SK-N-SH (cell line): ENCODE measurements around the gene SH3D19. TPM values are rescaled to one million over a fixed set of nuclear protein-coding genes. Genes with fewer than 3 reads are reported as not detected.
A peak's percentile ranks its signal among the peaks of the same experiment; 100 is the strongest.

Experiments
- CTCF ChIA-PET: fragments of 300-600, 350-600 bp; formaldehyde crosslinking; extraction: SDS; loops from one replicate; lab custom pipeline; 2021; lab: Yijun Ruan, JAX
- POLR2A ChIA-PET: fragments of 350-600 bp; sonication (Branson Sonifier 250); formaldehyde crosslinking; extraction: SDS; loops from one replicate; lab custom pipeline; 2020; ENCODE audit warnings: antibody characterized with exemption, inconsistent platforms; lab: Yijun Ruan, JAX
- DNase-seq: peaks from one replicate; pipeline ENCODE4 v3.0.0; 2012
- H2AFZ ChIP-seq: fragments of 200-600 bp; sonication (generic); 2 replicates; pipeline ENCODE4 v1.8.1; 2016; ENCODE audit warnings: antibody characterized with exemption, mild to moderate bottlenecking, low read depth
- H3F3A ChIP-seq: fragments of 200-600 bp; sonication (generic); replicated peaks from 2 replicates; pipeline ENCODE3; 2016; ENCODE audit warnings: antibody characterized with exemption, mild to moderate bottlenecking; ENCODE audit not compliant: insufficient read depth
- H3K27ac ChIP-seq, 2 experiments: fragments of 200-500 bp in 1 of 2; fragments of 200-600 bp in 1 of 2; sonication (Bioruptor generic) in 1 of 2; sonication (generic), shearing (Covaris generic) in 1 of 2; 2 replicates each; pipeline versions ENCODE4 v1.5.1 to v1.6.1; 2014 to 2016; ENCODE audit warnings: low read depth in 2 of 2, inconsistent platforms in 1 of 2, low read length in 1 of 2, mild to moderate bottlenecking in 1 of 2, mixed read lengths in 1 of 2
- H3K27me3 ChIP-seq: fragments of 200-600 bp; sonication (generic), shearing (Covaris generic); 2 replicates; pipeline ENCODE4 v1.6.1; 2016; ENCODE audit warnings: mixed run types; ENCODE audit not compliant: insufficient read depth
- H3K36me3 ChIP-seq, 2 experiments: fragments of 200-500 bp in 1 of 2; fragments of 200-600 bp in 1 of 2; sonication (Bioruptor generic) in 1 of 2; sonication (generic) in 1 of 2; replicated peaks in 1 of 2; 2 replicates each; pipeline versions ENCODE3 to v1.5.1; 2014 to 2016; ENCODE audit warnings: low read length in 1 of 2, mild to moderate bottlenecking in 1 of 2; ENCODE audit not compliant: insufficient read depth in 2 of 2, control insufficient read depth in 1 of 2
- H3K4me1 ChIP-seq, 2 experiments: fragments of 200-500 bp in 1 of 2; fragments of 200-600 bp in 1 of 2; sonication (Bioruptor generic) in 1 of 2; sonication (generic), shearing (Covaris generic) in 1 of 2; 2 replicates each; pipeline versions ENCODE4 v1.5.1 to v1.6.1; 2014 to 2016; ENCODE audit warnings: low read depth in 1 of 2, low read length in 1 of 2, mixed run types in 1 of 2; ENCODE audit not compliant: insufficient read depth in 2 of 2, control insufficient read depth in 1 of 2
- H3K4me2 ChIP-seq: fragments of 200-600 bp; sonication (generic), shearing (Covaris generic); 2 replicates; pipeline ENCODE4 v1.6.1; 2017; ENCODE audit warnings: mixed run types
- H3K4me3 ChIP-seq, 2 experiments: fragments of 200-500 bp in 1 of 2; fragments of 200-600 bp in 1 of 2; sonication (Bioruptor generic) in 1 of 2; sonication (generic), shearing (Covaris generic) in 1 of 2; 2 replicates each; pipeline versions ENCODE4 v1.5.1 to v1.8.1; 2014 to 2016; ENCODE audit warnings: low read depth in 2 of 2, inconsistent platforms in 1 of 2, low read length in 1 of 2, mild to moderate bottlenecking in 1 of 2, mixed read lengths in 1 of 2, moderate library complexity in 1 of 2
- H3K79me2 ChIP-seq: fragments of 200-600 bp; sonication (generic); 2 replicates; pipeline ENCODE4 v1.8.1; 2017; ENCODE audit warnings: mild to moderate bottlenecking; ENCODE audit not compliant: insufficient read depth
- H3K9ac ChIP-seq: fragments of 200-600 bp; sonication (generic); 2 replicates; pipeline ENCODE4 v1.6.1; 2017; ENCODE audit warnings: mixed run types
- H3K9me2 ChIP-seq: fragments of 200-600 bp; sonication (generic); 2 replicates; pipeline ENCODE4 v1.6.1; 2017; ENCODE audit warnings: mixed run types
- H3K9me3 ChIP-seq: fragments of 200-600 bp; sonication (generic); 2 replicates; pipeline ENCODE4 v1.6.1; 2017; ENCODE audit warnings: mixed run types, mild to moderate bottlenecking, moderate library complexity
- H4K20me1 ChIP-seq: fragments of 200-600 bp; sonication (generic); 2 replicates; pipeline ENCODE4 v1.6.1; 2017; ENCODE audit warnings: mild to moderate bottlenecking, mixed run types; ENCODE audit not compliant: insufficient read depth
- FOSL2 ChIP-seq: IDR thresholded peaks from 2 replicates; pipeline ENCODE4 v1.4.0; 2012; ENCODE audit warnings: low read depth, mild to moderate bottlenecking, moderate library complexity, borderline replicate concordance
- GABPA ChIP-seq: IDR thresholded peaks from 2 replicates; pipeline ENCODE4 v1.4.0; 2012; ENCODE audit warnings: low read depth, mild to moderate bottlenecking
- GATA2 ChIP-seq: sonication (generic); formaldehyde crosslinking; IDR thresholded peaks from 2 replicates; pipeline ENCODE4 v1.5.0; 2020; ENCODE audit warnings: mild to moderate bottlenecking, missing genetic modification reagents
- JUND ChIP-seq: IDR thresholded peaks from 2 replicates; pipeline ENCODE4 v1.4.0; 2012
- MEF2A ChIP-seq: IDR thresholded peaks from 2 replicates; pipeline ENCODE4 v1.4.0; 2012; ENCODE audit warnings: low read depth, borderline replicate concordance
- NRF1 ChIP-seq: IDR thresholded peaks from 2 replicates; pipeline ENCODE4 v1.6.1; 2012; ENCODE audit warnings: low read depth, mild to moderate bottlenecking, low read length
- POLR2AphosphoS5 ChIP-seq: IDR thresholded peaks from 2 replicates; pipeline ENCODE4 v1.6.1; 2012; ENCODE audit warnings: low read depth, low read length
- RFX5 ChIP-seq: IDR thresholded peaks from 2 replicates; pipeline ENCODE4 v1.6.1; 2012; ENCODE audit warnings: mild to moderate bottlenecking, improper control_type of control experiment, low read length
- TCF12 ChIP-seq: IDR thresholded peaks from 2 replicates; pipeline ENCODE4 v1.4.0; 2012
- WGBS: methylation state at CpG from one replicate; pipeline ENCODE4 v1.1.6; 2017; ENCODE audit warnings: low lambda C conversion rate; 5-methylcytosine and 5-hydroxymethylcytosine counted together
- polyA plus RNA-seq, 3 experiments: library from polyadenylated mRNA; depleted of rRNA; stranded (reverse); fragments of >200 nt; gene quantifications; 2 replicates each; pipeline ENCODE4 v1.2.3, GENCODE V29; 2012
- TF ChIP-seq, protein P1 (sequence below): IDR thresholded peaks from 2 replicates; pipeline ENCODE4 v1.4.0; 2012; ENCODE audit warnings: low read depth, borderline replicate concordance

SH3D19 gene
- polyA plus RNA-seq, 1 of the 3 experiments (the other 2 are of a cell fraction), result 7.1 TPM

DNA sequence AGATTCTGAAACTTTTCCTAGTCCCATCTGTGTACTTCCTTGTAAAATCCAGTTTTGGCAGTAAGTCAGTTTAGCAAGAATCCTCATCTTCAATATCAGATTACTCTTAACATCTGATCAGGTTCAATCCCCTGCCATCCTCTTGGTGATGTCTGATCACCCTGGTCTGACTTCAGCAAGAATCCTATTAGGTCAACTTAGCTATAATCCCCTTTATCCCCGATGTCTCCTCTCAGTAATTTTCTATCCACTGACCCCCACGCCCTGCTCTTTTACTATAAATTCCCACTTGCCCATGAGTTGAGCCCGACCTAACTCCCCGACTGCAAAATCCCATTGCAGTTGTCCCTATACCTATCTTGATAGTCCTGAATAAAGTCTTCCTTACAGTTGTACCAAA is 106.3 kb downstream of the SH3D19 start:
- peaks cover 8% of the 10 kb centered on the region; the same call in 1 of the 2 replicates for H3K79me2 ChIP-seq
- no peaks in the 10 kb centered on the region for H3K9me3 ChIP-seq
- H3K4me1 ChIP-seq, result peaks cover 0 to 8% of the 10 kb centered on the region in 2 experiments; a peak in 2 of 4 replicates
- H3K36me3 ChIP-seq, result peaks cover 0 to 23% of the 10 kb centered on the region in 2 experiments
- POLR2A ChIA-PET, result no interaction called here
- H3F3A ChIP-seq, result no peaks in the 10 kb centered on the region
- no peak overlapping the region for H3K4me3 ChIP-seq
- no peaks in the 10 kb centered on the region for H3K9me2 ChIP-seq
- H3K4me2 ChIP-seq, result no peak overlapping the region
- peak overlapping the region in 1 of 2 experiments; percentile 35; a peak in 1 of 4 replicates for H3K27ac ChIP-seq
- no peaks in the 10 kb centered on the region for H4K20me1 ChIP-seq
- no peak overlapping the region for H2AFZ ChIP-seq
- CTCF ChIA-PET, result no interaction called here
- H3K27me3 ChIP-seq, result no peaks in the 10 kb centered on the region
- DNase-seq, result no peak
- 95% methylated on average over 4 of the region's 4 CpGs for WGBS
- TF ChIP-seq MEF2A (no peak), GATA2 (no peak), TCF12 (no peak), POLR2AphosphoS5 (no peak), NRF1 (no peak)
- TF ChIP-seq, protein P1, sequence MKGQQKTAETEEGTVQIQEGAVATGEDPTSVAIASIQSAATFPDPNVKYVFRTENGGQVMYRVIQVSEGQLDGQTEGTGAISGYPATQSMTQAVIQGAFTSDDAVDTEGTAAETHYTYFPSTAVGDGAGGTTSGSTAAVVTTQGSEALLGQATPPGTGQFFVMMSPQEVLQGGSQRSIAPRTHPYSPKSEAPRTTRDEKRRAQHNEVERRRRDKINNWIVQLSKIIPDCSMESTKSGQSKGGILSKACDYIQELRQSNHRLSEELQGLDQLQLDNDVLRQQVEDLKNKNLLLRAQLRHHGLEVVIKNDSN, result no peak
- no peak overlapping the region for H3K9ac ChIP-seq

DNA sequence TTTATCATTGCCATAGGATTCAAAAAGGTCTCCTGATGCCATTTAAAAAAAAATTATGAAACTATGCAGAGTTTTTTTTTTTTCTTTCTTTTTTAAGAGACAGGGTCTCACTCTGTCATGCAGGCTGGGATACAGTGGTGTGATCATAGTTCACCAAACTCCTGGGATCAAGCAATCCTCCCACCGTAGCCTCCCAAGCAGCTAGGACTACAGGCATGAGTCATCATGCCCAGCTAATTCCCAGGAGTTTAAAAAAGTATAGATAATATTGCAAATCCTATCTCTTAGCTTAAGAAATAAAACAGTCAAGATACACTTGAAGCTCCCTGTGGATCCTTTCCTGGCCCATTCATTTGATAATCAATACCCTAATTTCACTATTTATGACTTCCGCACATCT is 107.1 kb downstream of the SH3D19 start:
- 45% methylated on average over 2 of the region's 2 CpGs for WGBS
- POLR2A ChIA-PET, result no interaction called here
- H3K4me3 ChIP-seq, result no peak overlapping the region
- TF ChIP-seq JUND (peak; percentile 35; the same call in 1 of the 2 replicates), FOSL2 (peak; percentile 67), RFX5 (no peak)
- TF ChIP-seq, protein P1, result no peak
- peaks cover 4% of the 10 kb centered on the region; the same call in 1 of the 2 replicates for H3K79me2 ChIP-seq
- DNase-seq, result no peak
- H4K20me1 ChIP-seq, result no peaks in the 10 kb centered on the region
- H3K4me2 ChIP-seq, result no peak overlapping the region
- H3K9me3 ChIP-seq, result no peaks in the 10 kb centered on the region
- peaks cover 0 to 22% of the 10 kb centered on the region in 2 experiments for H3K36me3 ChIP-seq
- no peak overlapping the region for H2AFZ ChIP-seq
- CTCF ChIA-PET, result no interaction called here
- H3K27me3 ChIP-seq, result no peaks in the 10 kb centered on the region
- H3K4me1 ChIP-seq, result peaks cover 0 to 8% of the 10 kb centered on the region in 2 experiments; a peak in 2 of 4 replicates
- H3K27ac ChIP-seq, result peak overlapping the region in 1 of 2 experiments; percentile 35; a peak in 1 of 4 replicates
- no peaks in the 10 kb centered on the region for H3F3A ChIP-seq
- no peaks in the 10 kb centered on the region for H3K9me2 ChIP-seq
- H3K9ac ChIP-seq, result no peak overlapping the region

DNA sequence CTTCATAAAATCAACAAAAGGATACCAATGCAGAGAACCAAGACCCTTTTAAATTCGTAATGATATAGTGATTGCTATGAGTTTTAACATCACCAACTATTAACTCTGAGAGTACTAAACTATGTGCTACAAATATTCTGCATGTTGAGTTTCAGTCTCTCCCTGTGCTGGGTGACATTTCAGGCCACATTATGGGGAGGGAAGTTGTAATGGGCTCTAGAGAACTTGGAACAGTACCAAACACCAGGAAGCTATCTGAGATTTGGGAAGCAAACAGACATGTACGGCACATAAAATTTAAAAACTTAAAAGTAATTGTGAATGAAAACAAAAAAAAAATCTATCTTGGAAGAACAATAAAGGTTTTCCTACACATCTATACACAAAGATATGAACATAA is 108.1 kb downstream of the SH3D19 start:
- DNase-seq, result no peak
- peaks cover 4% of the 10 kb centered on the region; the same call in 1 of the 2 replicates for H3K79me2 ChIP-seq
- H3K36me3 ChIP-seq, result peaks cover 0 to 17% of the 10 kb centered on the region in 2 experiments
- ChIA-PET POLR2A (no interaction called here), CTCF (interaction anchor here (1.0 kb wide), 1 partner anchor 12 kb away, joined by 3 read pairs; no protein-coding TSS in a partner anchor)
- 94% methylated on average over 2 of the region's 2 CpGs for WGBS
- H3K27me3 ChIP-seq, result no peaks in the 10 kb centered on the region
- H3K4me1 ChIP-seq, result peaks cover 0 to 8% of the 10 kb centered on the region in 2 experiments; a peak in 2 of 4 replicates
- H3K4me2 ChIP-seq, result no peak overlapping the region
- H3K27ac ChIP-seq, result no peak overlapping the region
- H3K9me3 ChIP-seq, result no peaks in the 10 kb centered on the region
- no peaks in the 10 kb centered on the region for H3F3A ChIP-seq
- TF ChIP-seq GABPA, result no peak
- H3K9ac ChIP-seq, result no peak overlapping the region
- H3K4me3 ChIP-seq, result no peak overlapping the region
- H4K20me1 ChIP-seq, result no peaks in the 10 kb centered on the region
- H2AFZ ChIP-seq, result no peak overlapping the region
- H3K9me2 ChIP-seq, result no peaks in the 10 kb centered on the region
